NCI-H774 (cell line): ENCODE data around the gene APOD.

Experiments used
- DNase-seq: peaks from one replicate; lab custom pipeline; 2025; lab: John Stamatoyannopoulos, UW

Gene APOD

GRCh38 chr3:195553268-195553667 is 30.5 kb downstream of the APOD start:
- DNase-seq = no peak

GRCh38 chr3:195551381-195551978 is 32.3 kb downstream of the APOD start:
- DNase-seq = no peak

- DNase-seq = no peak
These were observed 33.0 kb downstream of the APOD start for GRCh38 chr3:195550723-195551122.

- no peak for DNase-seq
These were observed 33.7 kb downstream of the APOD start for GRCh38 chr3:195549931-195550519.

GRCh38 chr3:195548987-195549386 is 34.8 kb downstream of the APOD start:
- DNase-seq = no peak

- no peak for DNase-seq
These were observed 35.2 kb downstream of the APOD start for GRCh38 chr3:195548501-195548900.

GRCh38 chr3:195548006-195548405 is 35.7 kb downstream of the APOD start:
- DNase-seq = no peak

- DNase-seq = no peak
These were observed 37.6 kb downstream of the APOD start for GRCh38 chr3:195546130-195546560.

GRCh38 chr3:195544634-195545033 is 39.1 kb downstream of the APOD start:
- DNase-seq = no peak

GRCh38 chr3:195544230-195544536 is 39.6 kb downstream of the APOD start:
- DNase-seq = no peak

- no peak for DNase-seq
These were observed 40.1 kb downstream of the APOD start for GRCh38 chr3:195543500-195544229.

GRCh38 chr3:195542698-195543499 is 40.8 kb downstream of the APOD start, which contains the start of gene PPP1R2:
Gene PPP1R2, minus strand, starts transcription at chr3:195543325. Its CDS starts 300 bp downstream, at chr3:195543025.
- DNase-seq = peak; percentile 96

GRCh38 chr3:195542316-195542697 is 41.4 kb downstream of the APOD start:
- DNase-seq = no peak

GRCh38 chr3:195540511-195540910 is 43.2 kb downstream of the APOD start:
- DNase-seq = no peak

GRCh38 chr3:195540027-195540426 is 43.7 kb downstream of the APOD start:
- no peak for DNase-seq

- DNase-seq = no peak
These were observed 44.3 kb downstream of the APOD start for GRCh38 chr3:195539479-195539878.

GRCh38 chr3:195537995-195538394 is 45.7 kb downstream of the APOD start:
- DNase-seq = no peak

GRCh38 chr3:195535293-195535692 is 48.4 kb downstream of the APOD start:
- DNase-seq = no peak

GRCh38 chr3:195532834-195533233 is 50.9 kb downstream of the APOD start:
- no peak for DNase-seq

GRCh38 chr3:195532345-195532744 is 51.4 kb downstream of the APOD start:
- DNase-seq = no peak

GRCh38 chr3:195531683-195532082 is 52.1 kb downstream of the APOD start:
- no peak for DNase-seq

- DNase-seq = no peak
These were observed 57.2 kb downstream of the APOD start for GRCh38 chr3:195526492-195526891.
